SW480 (cell line): ENCODE results near the gene FRRS1.
"Not testable (repeated sequence)": the region's sequence is repeated elsewhere in the genome, so short reads cannot be mapped to it uniquely, and the experiment has no call there.

Source experiments
- DNase-seq: peaks from one replicate; pipeline ENCODE4 v3.0.0-alpha.2; 2016; ENCODE audit warnings: low spot score

Gene FRRS1

GRCh38 chr1:99768104-99768503 is 1.7 kb upstream of the FRRS1 start:
- DNase-seq = no peak

- DNase-seq = no peak
Measured at GRCh38 chr1:99764909-99765308, 1.5 kb downstream of the FRRS1 start.

- no peak for DNase-seq
Measured at GRCh38 chr1:99764439-99764838, 2.0 kb downstream of the FRRS1 start.

GRCh38 chr1:99763956-99764355 is 2.5 kb downstream of the FRRS1 start:
- DNase-seq = no peak

- DNase-seq = no peak
Measured at GRCh38 chr1:99761774-99762173, 4.7 kb downstream of the FRRS1 start.

GRCh38 chr1:99759518-99760160 is 6.8 kb downstream of the FRRS1 start:
- no peak for DNase-seq

- DNase-seq = not testable (repeated sequence)
Measured at GRCh38 chr1:99758686-99759517, 7.5 kb downstream of the FRRS1 start.

GRCh38 chr1:99758073-99758511 is 8.3 kb downstream of the FRRS1 start:
- no peak for DNase-seq

GRCh38 chr1:99756598-99756997 is 9.8 kb downstream of the FRRS1 start:
- no peak for DNase-seq

GRCh38 chr1:99755664-99756063 is 10.8 kb downstream of the FRRS1 start:
- DNase-seq = no peak

- no peak for DNase-seq
Measured at GRCh38 chr1:99754697-99755096, 11.7 kb downstream of the FRRS1 start.

- DNase-seq = no peak
Measured at GRCh38 chr1:99754055-99754626, 12.3 kb downstream of the FRRS1 start.

- DNase-seq = no peak
Measured at GRCh38 chr1:99751877-99752504, 14.4 kb downstream of the FRRS1 start.

GRCh38 chr1:99749504-99750347 is 16.7 kb downstream of the FRRS1 start:
- DNase-seq = no peak

GRCh38 chr1:99748419-99748818 is 18.0 kb downstream of the FRRS1 start:
- DNase-seq = no peak

GRCh38 chr1:99745684-99746083 is 20.8 kb downstream of the FRRS1 start:
- no peak for DNase-seq

GRCh38 chr1:99745061-99745460 is 21.4 kb downstream of the FRRS1 start:
- no peak for DNase-seq

- no peak for DNase-seq
Measured at GRCh38 chr1:99740141-99740540, 26.3 kb downstream of the FRRS1 start.

GRCh38 chr1:99738858-99739465 is 27.5 kb downstream of the FRRS1 start:
- DNase-seq = no peak

GRCh38 chr1:99737016-99737415 is 29.4 kb downstream of the FRRS1 start:
- peak; percentile 26 for DNase-seq

GRCh38 chr1:99735852-99736251 is 30.6 kb downstream of the FRRS1 start:
- DNase-seq = no peak
